ENCODE results near the gene TSPO.

Gene TSPO

DNA sequence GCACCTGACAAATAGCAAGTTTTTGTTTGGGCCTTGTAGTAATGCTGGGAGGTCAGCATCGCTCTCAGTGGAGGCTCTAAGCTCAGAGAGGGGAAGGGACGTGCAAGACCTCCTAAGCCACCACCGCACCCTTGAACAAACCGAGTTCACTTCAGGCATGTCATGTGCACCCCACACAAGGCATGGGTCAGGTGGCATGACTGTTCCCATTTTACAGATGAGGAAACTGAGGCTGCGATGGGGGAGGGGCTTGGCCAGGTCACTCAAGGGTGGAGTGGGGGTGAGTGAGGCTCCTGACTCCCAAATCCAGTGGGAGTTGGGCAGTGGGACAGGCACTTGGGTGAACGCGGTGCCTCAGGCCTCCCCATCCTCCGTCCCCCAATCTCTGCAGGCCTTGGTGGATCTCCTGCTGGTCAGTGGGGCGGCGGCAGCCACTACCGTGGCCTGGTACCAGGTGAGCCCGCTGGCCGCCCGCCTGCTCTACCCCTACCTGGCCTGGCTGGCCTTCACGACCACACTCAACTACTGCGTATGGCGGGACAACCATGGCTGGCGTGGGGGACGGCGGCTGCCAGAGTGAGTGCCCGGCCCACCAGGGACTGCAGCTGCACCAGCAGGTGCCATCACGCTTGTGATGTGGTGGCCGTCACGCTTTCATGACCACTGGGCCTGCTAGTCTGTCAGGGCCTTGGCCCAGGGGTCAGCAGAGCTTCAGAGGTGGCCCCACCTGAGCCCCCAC lies 11.2 kb downstream of the TSPO start:
- no peak for TF ChIP-seq NFIC (IDR thresholded peaks at IDR 0.05)
- no peak for TF ChIP-seq EP300 (IDR thresholded peaks at IDR 0.05; ENCODE audit: borderline replicate concordance)
- TF ChIP-seq, protein P1, sequence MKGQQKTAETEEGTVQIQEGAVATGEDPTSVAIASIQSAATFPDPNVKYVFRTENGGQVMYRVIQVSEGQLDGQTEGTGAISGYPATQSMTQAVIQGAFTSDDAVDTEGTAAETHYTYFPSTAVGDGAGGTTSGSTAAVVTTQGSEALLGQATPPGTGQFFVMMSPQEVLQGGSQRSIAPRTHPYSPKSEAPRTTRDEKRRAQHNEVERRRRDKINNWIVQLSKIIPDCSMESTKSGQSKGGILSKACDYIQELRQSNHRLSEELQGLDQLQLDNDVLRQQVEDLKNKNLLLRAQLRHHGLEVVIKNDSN (IDR thresholded peaks at IDR 0.05) = no peak
- no peak for TF ChIP-seq RAD21 (IDR thresholded peaks at IDR 0.05; ENCODE audit: low read depth)
- no peak for TF ChIP-seq FOXM1 (IDR thresholded peaks at IDR 0.05; ENCODE audit: borderline replicate concordance, low read depth)
- TF ChIP-seq ZBTB7A (IDR thresholded peaks at IDR 0.05; ENCODE audit: low read depth) = no peak
- TF ChIP-seq, protein P2, sequence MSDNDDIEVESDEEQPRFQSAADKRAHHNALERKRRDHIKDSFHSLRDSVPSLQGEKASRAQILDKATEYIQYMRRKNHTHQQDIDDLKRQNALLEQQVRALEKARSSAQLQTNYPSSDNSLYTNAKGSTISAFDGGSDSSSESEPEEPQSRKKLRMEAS (IDR thresholded peaks at IDR 0.05) = no peak
- TF ChIP-seq TCF12 (IDR thresholded peaks at IDR 0.05; ENCODE audit: low read depth) = no peak
- TF ChIP-seq CEBPB (IDR thresholded peaks at IDR 0.05) = no peak
- no peak for TF ChIP-seq EGR1 (IDR thresholded peaks at IDR 0.05)
- no peak for TF ChIP-seq TAF1 (IDR thresholded peaks at IDR 0.05; ENCODE audit: low read depth)
- TF ChIP-seq, protein P3, sequence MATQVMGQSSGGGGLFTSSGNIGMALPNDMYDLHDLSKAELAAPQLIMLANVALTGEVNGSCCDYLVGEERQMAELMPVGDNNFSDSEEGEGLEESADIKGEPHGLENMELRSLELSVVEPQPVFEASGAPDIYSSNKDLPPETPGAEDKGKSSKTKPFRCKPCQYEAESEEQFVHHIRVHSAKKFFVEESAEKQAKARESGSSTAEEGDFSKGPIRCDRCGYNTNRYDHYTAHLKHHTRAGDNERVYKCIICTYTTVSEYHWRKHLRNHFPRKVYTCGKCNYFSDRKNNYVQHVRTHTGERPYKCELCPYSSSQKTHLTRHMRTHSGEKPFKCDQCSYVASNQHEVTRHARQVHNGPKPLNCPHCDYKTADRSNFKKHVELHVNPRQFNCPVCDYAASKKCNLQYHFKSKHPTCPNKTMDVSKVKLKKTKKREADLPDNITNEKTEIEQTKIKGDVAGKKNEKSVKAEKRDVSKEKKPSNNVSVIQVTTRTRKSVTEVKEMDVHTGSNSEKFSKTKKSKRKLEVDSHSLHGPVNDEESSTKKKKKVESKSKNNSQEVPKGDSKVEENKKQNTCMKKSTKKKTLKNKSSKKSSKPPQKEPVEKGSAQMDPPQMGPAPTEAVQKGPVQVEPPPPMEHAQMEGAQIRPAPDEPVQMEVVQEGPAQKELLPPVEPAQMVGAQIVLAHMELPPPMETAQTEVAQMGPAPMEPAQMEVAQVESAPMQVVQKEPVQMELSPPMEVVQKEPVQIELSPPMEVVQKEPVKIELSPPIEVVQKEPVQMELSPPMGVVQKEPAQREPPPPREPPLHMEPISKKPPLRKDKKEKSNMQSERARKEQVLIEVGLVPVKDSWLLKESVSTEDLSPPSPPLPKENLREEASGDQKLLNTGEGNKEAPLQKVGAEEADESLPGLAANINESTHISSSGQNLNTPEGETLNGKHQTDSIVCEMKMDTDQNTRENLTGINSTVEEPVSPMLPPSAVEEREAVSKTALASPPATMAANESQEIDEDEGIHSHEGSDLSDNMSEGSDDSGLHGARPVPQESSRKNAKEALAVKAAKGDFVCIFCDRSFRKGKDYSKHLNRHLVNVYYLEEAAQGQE (IDR thresholded peaks at IDR 0.05; ENCODE audit: low read depth) = no peak
- TF ChIP-seq CREB1 (IDR thresholded peaks at IDR 0.05; ENCODE audit: low read depth) = no peak
- TF ChIP-seq TEAD4 (IDR thresholded peaks at IDR 0.05) = no peak
- TF ChIP-seq YY1 (IDR thresholded peaks at IDR 0.05; ENCODE audit: low read depth) = no peak

DNA sequence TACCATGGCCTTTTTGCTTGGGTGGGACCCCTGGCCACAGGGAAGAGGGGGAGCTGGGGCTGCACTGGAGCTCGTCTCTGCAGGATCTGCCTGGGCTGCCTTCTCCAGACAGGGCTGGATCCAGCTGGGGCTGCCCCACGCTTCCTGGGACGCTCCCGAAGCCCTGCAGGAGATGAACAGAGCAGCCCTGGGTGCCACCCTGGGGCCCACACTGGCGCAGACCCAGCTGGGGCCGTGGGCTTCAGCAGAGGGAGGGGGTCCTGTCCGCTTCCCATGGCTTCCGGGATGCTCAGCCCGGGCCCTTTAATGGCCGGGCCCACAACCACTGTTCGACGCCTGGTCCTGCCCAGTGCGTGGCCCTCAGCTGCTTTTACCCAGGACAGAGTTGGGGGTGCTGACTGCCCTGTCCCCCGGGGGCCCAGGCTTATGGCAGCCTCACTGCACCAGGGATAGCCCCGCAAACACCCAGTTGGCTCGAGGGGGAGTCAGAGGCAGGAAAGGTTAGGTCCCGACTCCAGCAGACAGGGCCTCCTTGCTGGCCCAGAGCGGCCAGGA lies 12.0 kb downstream of the TSPO start:
- TF ChIP-seq EGR1 (IDR thresholded peaks at IDR 0.05) = no peak
- TF ChIP-seq, protein P1 (IDR thresholded peaks at IDR 0.05) = no peak
- TF ChIP-seq CEBPB (IDR thresholded peaks at IDR 0.05) = no peak
- TF ChIP-seq, protein P2 (IDR thresholded peaks at IDR 0.05) = no peak
- no peak for TF ChIP-seq FOXM1 (IDR thresholded peaks at IDR 0.05; ENCODE audit: borderline replicate concordance, low read depth)
- TF ChIP-seq, protein P3 (IDR thresholded peaks at IDR 0.05; ENCODE audit: low read depth) = no peak
- TF ChIP-seq NFIC (IDR thresholded peaks at IDR 0.05) = no peak
- no peak for TF ChIP-seq CREB1 (IDR thresholded peaks at IDR 0.05; ENCODE audit: low read depth)
- TF ChIP-seq YY1 (IDR thresholded peaks at IDR 0.05; ENCODE audit: low read depth) = no peak
- TF ChIP-seq TAF1 (IDR thresholded peaks at IDR 0.05; ENCODE audit: low read depth) = no peak
- TF ChIP-seq ZBTB7A (IDR thresholded peaks at IDR 0.05; ENCODE audit: low read depth) = no peak
- TF ChIP-seq TCF12 (IDR thresholded peaks at IDR 0.05; ENCODE audit: low read depth) = no peak

DNA sequence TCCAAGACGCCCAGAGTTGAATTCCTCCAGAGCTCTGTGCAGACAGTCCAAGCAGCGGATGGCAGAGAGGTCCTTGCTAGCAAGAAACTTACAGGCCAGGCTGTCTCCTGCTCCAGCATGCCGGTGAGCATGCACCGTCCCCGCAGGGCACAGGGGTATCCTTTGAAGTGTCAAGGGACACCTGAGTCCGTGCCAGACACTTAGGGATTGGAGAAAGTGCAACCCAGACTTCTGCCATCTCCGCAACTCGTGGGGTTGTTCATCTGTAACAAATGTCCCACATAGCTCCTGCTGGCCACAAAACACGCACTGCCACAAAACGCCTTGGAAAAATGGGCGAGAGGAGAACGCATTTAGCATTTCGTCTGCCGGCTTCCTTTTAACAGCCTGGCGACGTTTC lies 13.3 kb downstream of the TSPO start:
- TF ChIP-seq EGR1 (IDR thresholded peaks at IDR 0.05) (no peak), RAD21 (IDR thresholded peaks at IDR 0.05; ENCODE audit: low read depth) (no peak)

DNA sequence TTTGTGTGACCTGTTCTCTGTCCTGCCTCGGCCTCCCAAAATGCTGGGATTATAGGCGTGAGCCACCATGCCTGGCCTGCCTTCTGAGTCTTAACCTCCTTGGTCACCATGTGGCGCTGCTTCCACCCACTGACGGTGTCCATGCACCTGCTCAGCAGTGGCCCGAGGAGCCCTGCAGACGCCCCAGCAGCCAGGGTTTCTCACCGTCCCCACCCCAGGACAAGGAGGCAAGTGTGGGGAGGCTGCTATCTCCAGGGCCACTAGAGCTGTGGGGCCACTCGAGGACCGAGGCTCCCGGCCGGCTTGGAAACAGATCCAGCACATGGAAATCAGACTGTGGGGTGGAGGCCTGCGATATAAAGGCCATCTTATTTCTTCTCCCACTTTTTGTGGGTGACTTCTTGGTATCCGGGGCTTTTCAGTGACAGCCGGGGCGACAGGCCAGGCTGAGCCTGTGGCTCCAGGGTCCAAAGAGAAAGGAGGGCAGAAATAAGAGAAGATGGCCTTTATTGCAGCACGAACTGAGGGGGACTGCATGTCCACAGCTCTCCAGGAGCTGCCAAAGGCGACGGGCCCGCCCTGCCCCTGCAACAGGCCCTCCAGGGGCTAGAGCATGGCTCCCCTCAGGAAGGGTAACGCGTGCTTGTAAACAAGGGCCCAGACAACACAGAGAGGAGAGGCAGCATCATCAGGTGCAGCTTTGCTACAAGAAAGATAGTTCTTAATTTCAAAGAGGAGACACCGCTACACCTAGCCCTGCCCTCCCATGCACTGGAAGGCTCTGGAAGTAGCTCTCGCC lies 15.0 kb downstream of the TSPO start:
- no peak for TF ChIP-seq RAD21 (IDR thresholded peaks at IDR 0.05; ENCODE audit: low read depth)
- TF ChIP-seq NFIC (IDR thresholded peaks at IDR 0.05) = no peak
- TF ChIP-seq EGR1 (IDR thresholded peaks at IDR 0.05) = no peak
- no peak for TF ChIP-seq FOXM1 (IDR thresholded peaks at IDR 0.05; ENCODE audit: borderline replicate concordance, low read depth)
- no peak for TF ChIP-seq EP300 (IDR thresholded peaks at IDR 0.05; ENCODE audit: borderline replicate concordance)
- TF ChIP-seq, protein P1 (IDR thresholded peaks at IDR 0.05) = no peak
- TF ChIP-seq TEAD4 (IDR thresholded peaks at IDR 0.05) = no peak
- TF ChIP-seq CREB1 (IDR thresholded peaks at IDR 0.05; ENCODE audit: low read depth) = no peak
- TF ChIP-seq YY1 (IDR thresholded peaks at IDR 0.05; ENCODE audit: low read depth) = no peak
- TF ChIP-seq ZBTB7A (IDR thresholded peaks at IDR 0.05; ENCODE audit: low read depth) = no peak
- TF ChIP-seq, protein P3 (IDR thresholded peaks at IDR 0.05; ENCODE audit: low read depth) = no peak
- TF ChIP-seq, protein P2 (IDR thresholded peaks at IDR 0.05) = no peak
- no peak for TF ChIP-seq CEBPB (IDR thresholded peaks at IDR 0.05)
- TF ChIP-seq TAF1 (IDR thresholded peaks at IDR 0.05; ENCODE audit: low read depth) = no peak
